ENCODE measurements around the gene AGAP1. TPM values are rescaled to one million over a fixed set of nuclear protein-coding genes. Genes with fewer than 3 reads are reported as not detected.

The AGAP1 gene
- total RNA-seq, 3 donors from 2014 or later (not counting 1 experiment from before 2014, with no cell fraction given): 42.0 to 56.4 (median 45.7) TPM

DNA sequence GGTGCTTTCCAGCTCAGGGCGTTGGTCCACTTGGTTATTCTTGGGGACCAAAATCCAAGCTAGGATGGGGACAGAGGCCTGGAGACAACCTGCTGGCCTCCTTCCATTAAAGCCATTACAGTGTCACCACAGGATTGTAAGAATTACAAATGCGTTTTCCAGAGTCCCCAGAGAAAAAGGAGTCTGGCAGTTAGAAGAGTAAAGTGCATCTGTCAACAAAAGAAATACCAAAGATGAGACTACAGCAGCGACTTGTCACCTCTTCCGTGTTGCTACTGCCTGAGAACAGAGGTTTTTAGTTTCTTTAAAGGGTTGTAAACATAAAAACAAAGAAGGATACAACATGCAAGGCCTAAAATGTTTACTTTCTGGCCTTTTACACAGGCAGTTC, 235.7 kb downstream of the AGAP1 start:
- Mint-ChIP-seq H3K27me3 (ENCODE audit: low read depth in 2 of 2) (peaks cover 0 to 6% of the 10 kb centered on the region in 2 donors), H3K4me3 (no peak overlapping the region), H3K27ac (no peak overlapping the region), H3K9me3 (no peaks in the 10 kb centered on the region), H3K4me1 (peaks cover 6 to 25% of the 10 kb centered on the region in 2 donors), H3K36me3 (no peaks in the 10 kb centered on the region)
- no peak overlapping the region for H3K27ac ChIP-seq (ENCODE audit: low read length)
- no peaks in the 10 kb centered on the region for H3K4me1 ChIP-seq (ENCODE audit: control insufficient read depth, insufficient read depth, low read length)
- no peaks in the 10 kb centered on the region for H3K9me3 ChIP-seq (ENCODE audit: control insufficient read depth, insufficient read depth, low read length)
- no peak overlapping the region for H3K4me3 ChIP-seq (ENCODE audit: low read length)
- H3K36me3 ChIP-seq (ENCODE audit: control insufficient read depth, insufficient read depth, low read length): no peaks in the 10 kb centered on the region
- intact Hi-C loops (cut with micrococcal nuclease): no loop called here
- TF ChIP-seq, protein P1, sequence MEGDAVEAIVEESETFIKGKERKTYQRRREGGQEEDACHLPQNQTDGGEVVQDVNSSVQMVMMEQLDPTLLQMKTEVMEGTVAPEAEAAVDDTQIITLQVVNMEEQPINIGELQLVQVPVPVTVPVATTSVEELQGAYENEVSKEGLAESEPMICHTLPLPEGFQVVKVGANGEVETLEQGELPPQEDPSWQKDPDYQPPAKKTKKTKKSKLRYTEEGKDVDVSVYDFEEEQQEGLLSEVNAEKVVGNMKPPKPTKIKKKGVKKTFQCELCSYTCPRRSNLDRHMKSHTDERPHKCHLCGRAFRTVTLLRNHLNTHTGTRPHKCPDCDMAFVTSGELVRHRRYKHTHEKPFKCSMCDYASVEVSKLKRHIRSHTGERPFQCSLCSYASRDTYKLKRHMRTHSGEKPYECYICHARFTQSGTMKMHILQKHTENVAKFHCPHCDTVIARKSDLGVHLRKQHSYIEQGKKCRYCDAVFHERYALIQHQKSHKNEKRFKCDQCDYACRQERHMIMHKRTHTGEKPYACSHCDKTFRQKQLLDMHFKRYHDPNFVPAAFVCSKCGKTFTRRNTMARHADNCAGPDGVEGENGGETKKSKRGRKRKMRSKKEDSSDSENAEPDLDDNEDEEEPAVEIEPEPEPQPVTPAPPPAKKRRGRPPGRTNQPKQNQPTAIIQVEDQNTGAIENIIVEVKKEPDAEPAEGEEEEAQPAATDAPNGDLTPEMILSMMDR (IDR thresholded peaks at IDR 0.05): no peak
- 93% methylated on average over 4 of the region's 4 CpGs for WGBS (ENCODE audit: insufficient coverage)
- no peak for ATAC-seq
- no peak for DNase-seq
- no peaks in the 10 kb centered on the region for H3K27me3 ChIP-seq (ENCODE audit: control insufficient read depth, insufficient read depth, low read length)

DNA sequence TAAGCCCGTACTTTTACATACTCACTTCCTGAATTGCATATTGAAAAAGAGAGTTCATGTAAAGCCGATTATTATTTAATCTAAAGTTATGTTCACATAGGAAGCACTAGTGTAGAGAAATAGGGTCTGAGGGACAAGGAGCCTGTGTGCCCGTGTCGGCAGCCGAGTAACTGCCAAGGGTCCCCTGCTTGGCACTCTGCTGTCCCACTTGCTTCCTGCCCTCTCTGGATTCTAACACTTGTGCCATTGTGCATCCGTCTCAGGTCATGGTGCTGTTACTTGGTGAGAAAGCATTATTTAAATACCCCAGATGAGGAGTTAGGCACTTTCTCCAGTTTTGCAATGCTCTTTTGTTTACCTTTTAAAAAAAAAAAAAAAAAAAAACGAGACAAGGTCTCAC, 236.3 kb downstream of the AGAP1 start:
- Histone ChIP-seq H3K36me3 (ENCODE audit: control insufficient read depth, insufficient read depth, low read length) (no peaks in the 10 kb centered on the region), H3K4me1 (ENCODE audit: control insufficient read depth, insufficient read depth, low read length) (no peaks in the 10 kb centered on the region), H3K27me3 (ENCODE audit: control insufficient read depth, insufficient read depth, low read length) (no peaks in the 10 kb centered on the region), H3K9me3 (ENCODE audit: control insufficient read depth, insufficient read depth, low read length) (no peaks in the 10 kb centered on the region), H3K27ac (ENCODE audit: low read length) (no peak overlapping the region), H3K4me3 (ENCODE audit: low read length) (no peak overlapping the region)
- no peaks in the 10 kb centered on the region for H3K36me3 Mint-ChIP-seq
- intact Hi-C loops (cut with micrococcal nuclease): no loop called here
- peaks cover 7 to 25% of the 10 kb centered on the region in 2 donors for H3K4me1 Mint-ChIP-seq
- TF ChIP-seq, protein P1 (IDR thresholded peaks at IDR 0.05): no peak
- no peak for DNase-seq
- H3K4me3 Mint-ChIP-seq: no peak overlapping the region
- WGBS (ENCODE audit: insufficient coverage): 86% methylated on average over 6 of the region's 7 CpGs
- no peak overlapping the region for H3K27ac Mint-ChIP-seq
- H3K9me3 Mint-ChIP-seq: no peaks in the 10 kb centered on the region
- peaks cover 0 to 6% of the 10 kb centered on the region in 2 donors for H3K27me3 Mint-ChIP-seq (ENCODE audit: low read depth in 2 of 2)
- no peak for ATAC-seq

DNA sequence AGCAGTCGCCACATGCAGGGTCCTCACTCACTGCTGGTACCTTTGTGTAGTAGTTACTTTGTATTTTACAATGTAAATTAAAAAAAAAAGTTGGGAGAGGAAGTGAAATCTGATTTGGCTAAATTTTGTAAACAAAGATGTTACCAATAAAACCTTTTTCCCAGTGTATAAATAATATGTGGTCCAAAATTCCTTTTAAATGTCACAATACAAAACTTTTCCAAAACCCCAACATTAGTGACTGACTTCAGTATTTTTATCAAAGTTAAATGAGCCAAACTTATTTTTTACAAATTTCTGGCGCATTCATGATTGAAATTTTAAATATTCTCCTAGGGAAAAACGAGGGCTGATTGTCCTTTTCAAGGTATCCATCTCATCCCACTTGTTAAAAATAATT, 239.9 kb downstream of the AGAP1 start:
- Mint-ChIP-seq H3K4me3 (no peak overlapping the region), H3K27ac (no peak overlapping the region), H3K4me1 (peaks cover 27 to 34% of the 10 kb centered on the region in 2 donors), H3K36me3 (no peaks in the 10 kb centered on the region), H3K9me3 (no peaks in the 10 kb centered on the region), H3K27me3 (ENCODE audit: low read depth in 2 of 2) (peaks cover 0 to 6% of the 10 kb centered on the region in 2 donors)
- DNase-seq (no peak), ATAC-seq (no peak)
- H3K4me1 ChIP-seq (ENCODE audit: control insufficient read depth, insufficient read depth, low read length): peaks cover 6% of the 10 kb centered on the region
- H3K27ac ChIP-seq (ENCODE audit: low read length): no peak overlapping the region
- intact Hi-C loops (cut with micrococcal nuclease): no loop called here
- 81% methylated on average over 3 of the region's 3 CpGs for WGBS (ENCODE audit: insufficient coverage)
- no peaks in the 10 kb centered on the region for H3K36me3 ChIP-seq (ENCODE audit: control insufficient read depth, insufficient read depth, low read length)
- H3K27me3 ChIP-seq (ENCODE audit: control insufficient read depth, insufficient read depth, low read length): no peaks in the 10 kb centered on the region
- H3K9me3 ChIP-seq (ENCODE audit: control insufficient read depth, insufficient read depth, low read length): no peaks in the 10 kb centered on the region
- TF ChIP-seq, protein P1 (IDR thresholded peaks at IDR 0.05): no peak
- H3K4me3 ChIP-seq (ENCODE audit: low read length): no peak overlapping the region

DNA sequence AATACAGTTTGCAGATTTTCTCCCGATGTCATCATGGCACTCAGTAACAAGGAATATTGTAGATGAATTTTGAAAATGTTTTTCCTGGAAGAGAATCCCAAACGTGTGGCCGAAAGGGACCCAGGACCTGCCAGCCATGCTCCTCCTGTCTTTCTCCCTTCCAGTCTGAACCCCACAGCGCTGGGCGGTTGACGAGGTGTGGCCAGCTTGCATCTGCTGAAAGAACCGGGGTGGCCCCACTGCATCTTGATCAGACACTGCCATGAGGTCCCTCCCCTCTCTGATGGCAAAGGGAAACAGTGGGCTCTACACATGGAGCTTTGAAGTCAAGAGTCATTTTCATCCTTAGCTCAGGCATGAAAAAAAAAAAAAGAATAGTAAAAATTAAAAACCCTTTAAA, 240.3 kb downstream of the AGAP1 start:
- intact Hi-C loops (cut with micrococcal nuclease): no loop called here
- H3K9me3 Mint-ChIP-seq: no peaks in the 10 kb centered on the region
- Histone ChIP-seq H3K4me3 (ENCODE audit: low read length) (no peak overlapping the region), H3K9me3 (ENCODE audit: control insufficient read depth, insufficient read depth, low read length) (no peaks in the 10 kb centered on the region), H3K27ac (ENCODE audit: low read length) (no peak overlapping the region), H3K36me3 (ENCODE audit: control insufficient read depth, insufficient read depth, low read length) (no peaks in the 10 kb centered on the region), H3K4me1 (ENCODE audit: control insufficient read depth, insufficient read depth, low read length) (peaks cover 6% of the 10 kb centered on the region), H3K27me3 (ENCODE audit: control insufficient read depth, insufficient read depth, low read length) (no peaks in the 10 kb centered on the region)
- TF ChIP-seq, protein P1 (IDR thresholded peaks at IDR 0.05): no peak
- peaks cover 0 to 6% of the 10 kb centered on the region in 2 donors for H3K27me3 Mint-ChIP-seq (ENCODE audit: low read depth in 2 of 2)
- no peak for DNase-seq
- H3K4me3 Mint-ChIP-seq: no peak overlapping the region
- no peaks in the 10 kb centered on the region for H3K36me3 Mint-ChIP-seq
- H3K27ac Mint-ChIP-seq: no peak overlapping the region
- no peak for ATAC-seq
- WGBS (ENCODE audit: insufficient coverage): 88% methylated on average over 7 of the region's 7 CpGs
- peaks cover 27 to 32% of the 10 kb centered on the region in 2 donors for H3K4me1 Mint-ChIP-seq

Data from natural killer cell (primary cell).